Glomerular endothelial cell (primary cell): ENCODE data around the gene EFL1. TPM values are rescaled to one million over a fixed set of nuclear protein-coding genes. Genes with fewer than 3 reads are reported as not detected.
"Not testable (repeated sequence)": the region's sequence is repeated elsewhere in the genome, so short reads cannot be mapped to it uniquely, and the experiment has no call there.

ENCODE experiments used
- DNase-seq: peaks from one replicate; pipeline ENCODE4 v3.0.0-alpha.2; 2011; ENCODE audit warnings: low read depth, low spot score; ENCODE audit errors: extremely low read depth
- total RNA-seq: library from RNA; depleted of rRNA; stranded (reverse); fragments of >200 nt; gene quantifications from 2 replicates; pipeline ENCODE4 v1.2.3, GENCODE V29; 2015

EFL1 gene
- total RNA-seq, 1 donor from 2014 or later = 16.0 TPM

- DNase-seq = not testable (repeated sequence)
Observed at GRCh38 chr15:82282386-82282785, 19.9 kb upstream of the EFL1 start.

GRCh38 chr15:82281276-82281675 lies 18.7 kb upstream of the EFL1 start:
- DNase-seq = not testable (repeated sequence)

GRCh38 chr15:82275410-82275809 lies 12.9 kb upstream of the EFL1 start:
- DNase-seq = no peak

GRCh38 chr15:82272154-82272553 lies 9.6 kb upstream of the EFL1 start:
- DNase-seq = no peak

- DNase-seq = not testable (repeated sequence)
Observed at GRCh38 chr15:82268454-82268853, 5.9 kb upstream of the EFL1 start.

- DNase-seq = not testable (repeated sequence)
Observed at GRCh38 chr15:82267137-82267536, 4.6 kb upstream of the EFL1 start.

- no peak for DNase-seq
Observed at GRCh38 chr15:82263350-82263749, 816 bp upstream of the EFL1 start.

GRCh38 chr15:82261566-82262421 lies 740 bp downstream of the EFL1 start:
- DNase-seq = not testable (repeated sequence)

GRCh38 chr15:82248261-82248660 lies 14.3 kb downstream of the EFL1 start:
- DNase-seq = not testable (repeated sequence)

- not testable (repeated sequence) for DNase-seq
Observed at GRCh38 chr15:82245956-82246355, 16.6 kb downstream of the EFL1 start.

- not testable (repeated sequence) for DNase-seq
Observed at GRCh38 chr15:82243644-82244043, 18.9 kb downstream of the EFL1 start.

GRCh38 chr15:82241836-82242499 lies 20.6 kb downstream of the EFL1 start:
- DNase-seq = not testable (repeated sequence)

GRCh38 chr15:82239685-82240391 lies 22.7 kb downstream of the EFL1 start:
- DNase-seq = no peak

GRCh38 chr15:82237944-82238534 lies 24.5 kb downstream of the EFL1 start:
- not testable (repeated sequence) for DNase-seq

- no peak for DNase-seq
Observed at GRCh38 chr15:82231842-82232241, 30.7 kb downstream of the EFL1 start.

- DNase-seq = no peak
Observed at GRCh38 chr15:82231233-82231632, 31.3 kb downstream of the EFL1 start.

GRCh38 chr15:82228750-82229149 lies 33.8 kb downstream of the EFL1 start:
- DNase-seq = no peak

- not testable (repeated sequence) for DNase-seq
Observed at GRCh38 chr15:82221535-82221934, 41.0 kb downstream of the EFL1 start.

- DNase-seq = not testable (repeated sequence)
Observed at GRCh38 chr15:82216092-82216491, 46.4 kb downstream of the EFL1 start.

GRCh38 chr15:82212201-82212600 lies 50.3 kb downstream of the EFL1 start:
- not testable (repeated sequence) for DNase-seq

- DNase-seq = not testable (repeated sequence)
Observed at GRCh38 chr15:82210066-82210597, 52.4 kb downstream of the EFL1 start.
